ENCODE measurements around the gene CCL20. TPM values are rescaled to one million over a fixed set of nuclear protein-coding genes. Genes with fewer than 3 reads are reported as not detected.

CCL20 gene
- total and polyA plus RNA-seq, 2 of the 13 experiments (the other 11 are each of a cell fraction or from before 2014, with no cell fraction given): 223 to 903 TPM

- no peak for TF ChIP-seq HNRNPK (IDR thresholded peaks at IDR 0.05; ENCODE audit: low read depth, low read length, poor library complexity, severe bottlenecking)
- TF ChIP-seq ZBTB8A (CRISPR knock-in tag; IDR thresholded peaks at IDR 0.05; ENCODE audit: borderline replicate concordance, low read depth): no peak
- no peak for TF ChIP-seq CSRNP2 (CRISPR knock-in tag; conservative IDR thresholded peaks at IDR 0.05; ENCODE audit: low read depth)
- TF ChIP-seq FOXA3 (CRISPR knock-in tag; IDR thresholded peaks at IDR 0.05): peak; percentile 23; the same call in 1 of the 2 replicates
- peak; percentile 43; the same call in 1 of the 2 replicates for TF ChIP-seq NCOA2 (CRISPR knock-in tag; IDR thresholded peaks at IDR 0.05)
- no peak for TF ChIP-seq ATF7 (IDR thresholded peaks at IDR 0.05)
- no peak for TF ChIP-seq ATF7 (CRISPR knock-in tag; IDR thresholded peaks at IDR 0.05)
- TF ChIP-seq NFKBIZ (CRISPR knock-in tag; IDR thresholded peaks at IDR 0.05): no peak
- TF ChIP-seq MIER2 (CRISPR knock-in tag; IDR thresholded peaks at IDR 0.05): no peak
- TF ChIP-seq MED13 (CRISPR knock-in tag; IDR thresholded peaks at IDR 0.05): no peak
- no peak for TF ChIP-seq NCOA5 (CRISPR knock-in tag; IDR thresholded peaks at IDR 0.05)
- TF ChIP-seq ZNF143 (CRISPR knock-in tag; IDR thresholded peaks at IDR 0.05): no peak
- no peak for TF ChIP-seq ZBTB3 (CRISPR knock-in tag; IDR thresholded peaks at IDR 0.05; ENCODE audit: borderline replicate concordance, low read depth)
- TF ChIP-seq DZIP1 (CRISPR knock-in tag; IDR thresholded peaks at IDR 0.05): no peak
- no peak for TF ChIP-seq ZNF740 (CRISPR knock-in tag; IDR thresholded peaks at IDR 0.05)
- peak; percentile 54; the same call in 1 of the 2 replicates for TF ChIP-seq ZNF205 (CRISPR knock-in tag; IDR thresholded peaks at IDR 0.05)
- TF ChIP-seq ZNF414 (CRISPR knock-in tag; IDR thresholded peaks at IDR 0.05): no peak
- TF ChIP-seq IKZF1 (IDR thresholded peaks at IDR 0.05): no peak
- no peak; the same call in 1 of the 2 replicates for TF ChIP-seq PHF8 (CRISPR knock-in tag; IDR thresholded peaks at IDR 0.05)
- TF ChIP-seq IRF9 (CRISPR knock-in tag; IDR thresholded peaks at IDR 0.05; ENCODE audit: borderline replicate concordance): peak; percentile 60; the same call in 1 of the 2 replicates
- no peak for TF ChIP-seq GRHL1 (CRISPR knock-in tag; conservative IDR thresholded peaks at IDR 0.05)
- TF ChIP-seq RCOR2 (CRISPR knock-in tag; IDR thresholded peaks at IDR 0.05): no peak; the same call in 1 of the 2 replicates
Measured at GRCh38 chr2:227766373-227766883, 47.2 kb upstream of the CCL20 start (continued).
